ENCODE measurements around the gene BUB1. TPM values are rescaled to one million over a fixed set of nuclear protein-coding genes. Genes with fewer than 3 reads are reported as not detected.
"Not testable (repeated sequence)": the region's sequence is repeated elsewhere in the genome, so short reads cannot be mapped to it uniquely, and the experiment has no call there.

Gene BUB1
- total RNA-seq, 1 donor from 2014 or later, result 5.9 TPM

GRCh38 chr2:110702514-110703380 is 24.9 kb upstream of the BUB1 start:
- Mint-ChIP-seq H3K36me3 (ENCODE audit: low read depth) (no peaks in the 10 kb centered on the region), H3K4me3 (no peak overlapping the region), H3K9me3 (peaks cover 2% of the 10 kb centered on the region), H3K27me3 (peaks cover 17% of the 10 kb centered on the region), H3K27ac (no peak overlapping the region), H3K4me1 (no peaks in the 10 kb centered on the region)
- intact Hi-C loops (cut with micrococcal nuclease), result no loop called here
- no peak for DNase-seq
- no peak for ATAC-seq (ENCODE audit: low read depth)
- ChIA-PET CTCF (no interaction called here), POLR2A (no interaction called here)
- no peak for TF ChIP-seq CTCF (IDR thresholded peaks at IDR 0.05)

GRCh38 chr2:110698253-110698652 is 20.4 kb upstream of the BUB1 start:
- H3K36me3 Mint-ChIP-seq (ENCODE audit: low read depth); H3K9me3 Mint-ChIP-seq; H3K4me1 Mint-ChIP-seq; intact Hi-C loops (cut with micrococcal nuclease); H3K27ac Mint-ChIP-seq; POLR2A ChIA-PET; CTCF ChIA-PET; ATAC-seq (ENCODE audit: low read depth); DNase-seq; H3K4me3 Mint-ChIP-seq; H3K27me3 Mint-ChIP-seq: not testable (repeated sequence)

GRCh38 chr2:110695146-110695898 is 17.5 kb upstream of the BUB1 start:
- CTCF ChIA-PET; H3K36me3 Mint-ChIP-seq (ENCODE audit: low read depth); POLR2A ChIA-PET; intact Hi-C loops (cut with micrococcal nuclease); H3K4me1 Mint-ChIP-seq; H3K9me3 Mint-ChIP-seq; H3K27ac Mint-ChIP-seq; DNase-seq; H3K4me3 Mint-ChIP-seq; ATAC-seq (ENCODE audit: low read depth): not testable (repeated sequence)
- peaks cover 12% of the 10 kb centered on the region for H3K27me3 Mint-ChIP-seq

GRCh38 chr2:110691612-110692258 is 13.9 kb upstream of the BUB1 start:
- Mint-ChIP-seq H3K9me3 (peaks cover 6% of the 10 kb centered on the region), H3K27me3 (peaks cover 20% of the 10 kb centered on the region), H3K4me3 (no peak overlapping the region), H3K27ac (no peak overlapping the region), H3K36me3 (ENCODE audit: low read depth) (no peaks in the 10 kb centered on the region), H3K4me1 (no peaks in the 10 kb centered on the region)
- ChIA-PET POLR2A (no interaction called here), CTCF (no interaction called here)
- ATAC-seq (ENCODE audit: low read depth) (no peak), DNase-seq (no peak)
- no peak for TF ChIP-seq CTCF (IDR thresholded peaks at IDR 0.05)
- intact Hi-C loops (cut with micrococcal nuclease), result no loop called here

GRCh38 chr2:110690083-110690965 is 12.5 kb upstream of the BUB1 start:
- Mint-ChIP-seq H3K4me3 (no peak overlapping the region), H3K9me3 (peaks cover 6% of the 10 kb centered on the region), H3K27ac (no peak overlapping the region), H3K4me1 (no peaks in the 10 kb centered on the region), H3K27me3 (peaks cover 20% of the 10 kb centered on the region), H3K36me3 (ENCODE audit: low read depth) (no peaks in the 10 kb centered on the region)
- no peak for TF ChIP-seq CTCF (IDR thresholded peaks at IDR 0.05)
- no peak for ATAC-seq (ENCODE audit: low read depth)
- intact Hi-C loops (cut with micrococcal nuclease), result no loop called here
- POLR2A ChIA-PET, result no interaction called here
- CTCF ChIA-PET, result no interaction called here
- DNase-seq, result no peak
